A549 (cell line): ENCODE results near the gene VPS26A. TPM values are rescaled to one million over a fixed set of nuclear protein-coding genes. Genes with fewer than 3 reads are reported as not detected.

Experiments
- ATAC-seq, 2 experiments: fragments of 200-7000 bp in 1 of 2; fragments of >200 bp in 1 of 2; cut with Nextera tagmentation in 1 of 2; cut with Tn5 transposase in 1 of 2; 3 replicates each; pipeline versions ENCODE4 v1.8.0 to v1.9.1; 2018 to 2020; ENCODE audit warnings: mild to moderate bottlenecking in 1 of 2, moderate library complexity in 1 of 2
- CTCF ChIA-PET: fragments of 300-600 bp; sonication (Branson Sonifier 250); formaldehyde crosslinking; extraction: SDS; loops from one replicate; lab custom pipeline; 2021; ENCODE audit warnings: antibody characterized with exemption, inconsistent platforms; lab: Yijun Ruan, JAX
- POLR2A ChIA-PET: fragments of 350-600 bp; formaldehyde crosslinking; extraction: SDS; loops from one replicate; lab custom pipeline; 2021; ENCODE audit warnings: antibody characterized with exemption, inconsistent platforms; lab: Yijun Ruan, JAX
- DNase-seq, 2 experiments: peaks; one replicate each; pipeline versions ENCODE4 v3.0.0 to v3.0.0-alpha.2; 2011 to 2016; ENCODE audit warnings: low read depth in 1 of 2, low spot score in 1 of 2
- FAIRE-seq: peaks from 2 replicates; lab custom pipeline; 2011; peaks lifted over from hg19 to GRCh38; lab: Jason Lieb, UNC
- H3K27ac ChIP-seq, 2 experiments: fragments of >200 bp; sonication (Bioruptor Twin); formaldehyde crosslinking; 3 replicates each; pipeline ENCODE4 v1.5.1; 2016 to 2017
- H3K4me1 ChIP-seq: fragments of >200 bp; sonication (Bioruptor Twin); formaldehyde crosslinking; 3 replicates; pipeline ENCODE4 v1.6.1; 2016
- H3K4me2 ChIP-seq: fragments of >200 bp; sonication (Bioruptor Twin); formaldehyde crosslinking; 3 replicates; pipeline ENCODE4 v1.6.1; 2016
- H3K4me3 ChIP-seq: fragments of >200 bp; sonication (Bioruptor Twin); formaldehyde crosslinking; 3 replicates; pipeline ENCODE4 v1.5.1; 2016
- H3K9me3 ChIP-seq: fragments of >200 bp; sonication (Bioruptor Twin); formaldehyde crosslinking; 3 replicates; pipeline ENCODE4 v1.6.1; 2016
- BHLHE40 ChIP-seq: IDR thresholded peaks from 2 replicates; pipeline ENCODE4 v1.6.1; 2012; ENCODE audit warnings: low read depth, low read length, inconsistent platforms
- CBX2 ChIP-seq: fragments of 200-600 bp; sonication (generic); IDR thresholded peaks from 2 replicates; pipeline ENCODE4 v1.6.1; 2016; ENCODE audit warnings: low read depth, mild to moderate bottlenecking, borderline replicate concordance
- CTCF ChIP-seq: fragments of >200 bp; sonication (Bioruptor Twin); formaldehyde crosslinking; IDR thresholded peaks from 3 replicates; pipeline ENCODE4 v1.5.1; 2016
- EHF ChIP-seq: fragments of 250-450 bp; sonication (Bioruptor Pico); IDR thresholded peaks from 2 replicates; pipeline ENCODE4 v1.5.0; 2020; ENCODE audit warnings: mild to moderate bottlenecking
- EHMT2 ChIP-seq: fragments of 200-600 bp; sonication (generic); IDR thresholded peaks from 2 replicates; pipeline ENCODE4 v1.6.1; 2016; ENCODE audit warnings: antibody characterized with exemption, low read depth, mild to moderate bottlenecking, moderate library complexity
- EP300 ChIP-seq, 2 experiments: fragments of >200 bp; sonication (Bioruptor Twin); formaldehyde crosslinking; IDR thresholded peaks; 2 replicates in 1 of 2; 3 replicates in 1 of 2; pipeline ENCODE4 v1.6.1; 2016 to 2017
- ESRRA ChIP-seq: fragments of 150-350 bp; IDR thresholded peaks from 2 replicates; pipeline ENCODE4 v1.6.1; 2014; ENCODE audit warnings: mild to moderate bottlenecking, low read length, borderline replicate concordance
- HDAC2 ChIP-seq: fragments of 200-600 bp; sonication (generic); IDR thresholded peaks from 2 replicates; pipeline ENCODE4 v1.6.1; 2016
- HMGXB4 ChIP-seq: fragments of 250-450 bp; sonication (Bioruptor Pico); IDR thresholded peaks from 2 replicates; pipeline ENCODE4 v1.5.0; 2021; ENCODE audit warnings: mild to moderate bottlenecking, moderate library complexity, borderline replicate concordance
- HOXA7 ChIP-seq: fragments of 250-450 bp; sonication (Bioruptor Pico); IDR thresholded peaks from 2 replicates; pipeline ENCODE4 v1.5.0; 2020; ENCODE audit warnings: mild to moderate bottlenecking, moderate library complexity
- HOXB13 ChIP-seq: fragments of 250-450 bp; sonication (Bioruptor Pico); IDR thresholded peaks from 2 replicates; pipeline ENCODE4 v1.5.0; 2020; ENCODE audit warnings: low read depth, mild to moderate bottlenecking, moderate library complexity
- JUN ChIP-seq, 2 experiments: fragments of >200 bp; sonication (Bioruptor Twin); formaldehyde crosslinking; IDR thresholded peaks; 2 replicates in 1 of 2; 3 replicates in 1 of 2; pipeline ENCODE4 v1.6.1; 2016 to 2017
- JUNB ChIP-seq: fragments of >200 bp; sonication (Bioruptor Twin); formaldehyde crosslinking; IDR thresholded peaks from 2 replicates; pipeline ENCODE4 v1.6.1; 2016
- KDM5A ChIP-seq: fragments of 200-600 bp; sonication (generic); IDR thresholded peaks from 2 replicates; pipeline ENCODE4 v1.6.1; 2016; ENCODE audit warnings: antibody characterized with exemption, mild to moderate bottlenecking
- MAFK ChIP-seq: fragments of 450-650 bp; IDR thresholded peaks from 2 replicates; pipeline ENCODE4 v1.6.1; 2014; ENCODE audit not compliant: partially characterized antibody
- MAZ ChIP-seq: fragments of 150-350 bp; IDR thresholded peaks from 2 replicates; pipeline ENCODE4 v1.6.1; 2014; ENCODE audit warnings: antibody characterized with exemption, low read depth, low read length, borderline replicate concordance
- NFE2L2 ChIP-seq: fragments of 150-350 bp; conservative IDR thresholded peaks from 2 replicates; pipeline ENCODE4 v1.6.1; 2014; ENCODE audit warnings: low read length
- RARB ChIP-seq: fragments of 250-450 bp; sonication (Bioruptor Pico); IDR thresholded peaks from 2 replicates; pipeline ENCODE4 v1.8.0; 2021; ENCODE audit warnings: mild to moderate bottlenecking, moderate library complexity
- RFX5 ChIP-seq: fragments of 450-650 bp; IDR thresholded peaks from 2 replicates; pipeline ENCODE4 v1.7.1; 2014; ENCODE audit warnings: antibody characterized with exemption, mild to moderate bottlenecking, moderate library complexity
- RNF2 ChIP-seq: fragments of 200-600 bp; sonication (generic); IDR thresholded peaks from 2 replicates; pipeline ENCODE4 v1.6.1; 2016; ENCODE audit warnings: low read depth, mild to moderate bottlenecking, antibody characterized with exemption, moderate library complexity, borderline replicate concordance
- SREBF2 ChIP-seq: fragments of 450-650 bp; IDR thresholded peaks from 2 replicates; pipeline ENCODE4 v1.6.1; 2014; ENCODE audit warnings: mild to moderate bottlenecking, moderate library complexity
- TFCP2L1 ChIP-seq: fragments of 250-450 bp; sonication (Bioruptor Pico); IDR thresholded peaks from 2 replicates; pipeline ENCODE4 v1.5.0; 2021; ENCODE audit warnings: mild to moderate bottlenecking
- TP53 ChIP-seq: fragments of 250-450 bp; sonication (Bioruptor Pico); IDR thresholded peaks from 2 replicates; pipeline ENCODE4 v1.5.0; 2021; ENCODE audit warnings: mild to moderate bottlenecking, moderate library complexity
- USF2 ChIP-seq: fragments of 450-650 bp; IDR thresholded peaks from 2 replicates; pipeline ENCODE4 v1.6.1; 2014; ENCODE audit warnings: antibody characterized with exemption
- ZC3H11A ChIP-seq: fragments of 450-650 bp; IDR thresholded peaks from 2 replicates; pipeline ENCODE4 v1.6.1; 2014; ENCODE audit warnings: antibody characterized with exemption, mild to moderate bottlenecking
- ZFP36 ChIP-seq: fragments of 450-650 bp; IDR thresholded peaks from 2 replicates; pipeline ENCODE4 v1.6.1; 2014; ENCODE audit warnings: borderline replicate concordance; ENCODE audit not compliant: partially characterized antibody
- WGBS: methylation state at CpG from one replicate; pipeline ENCODE4 v1.1.6; 2017; ENCODE audit errors: missing lambda C conversion rate; 5-methylcytosine and 5-hydroxymethylcytosine counted together
- polyA plus RNA-seq, 4 experiments: library from polyadenylated mRNA; depleted of rRNA in 3 of 4; stranded (reverse); fragments of >200 nt; fragmentation: RNase III in 1 of 4; extraction: RNeasy Plus Mini Kit Qiagen cat#74134 plus additional on column Dnase treatment in 1 of 4; gene quantifications; 2 replicates in 3 of 4; 3 replicates in 1 of 4; pipeline ENCODE4 v1.2.3, GENCODE V29; 2011 to 2017
- TF ChIP-seq, protein P1 (sequence below): fragments of 200-600 bp; sonication (generic); IDR thresholded peaks from 2 replicates; pipeline ENCODE4 v1.6.1; 2016; ENCODE audit warnings: antibody characterized with exemption, mild to moderate bottlenecking, moderate library complexity
- TF ChIP-seq, protein P2 (sequence below): fragments of 150-350 bp; IDR thresholded peaks from 2 replicates; pipeline ENCODE4 v1.6.1; 2014; ENCODE audit warnings: low read depth, mild to moderate bottlenecking, low read length

Gene VPS26A
- polyA plus RNA-seq, 2 of the 4 experiments (the other 2 are of a cell fraction): 52.6 to 62.6 TPM

DNA sequence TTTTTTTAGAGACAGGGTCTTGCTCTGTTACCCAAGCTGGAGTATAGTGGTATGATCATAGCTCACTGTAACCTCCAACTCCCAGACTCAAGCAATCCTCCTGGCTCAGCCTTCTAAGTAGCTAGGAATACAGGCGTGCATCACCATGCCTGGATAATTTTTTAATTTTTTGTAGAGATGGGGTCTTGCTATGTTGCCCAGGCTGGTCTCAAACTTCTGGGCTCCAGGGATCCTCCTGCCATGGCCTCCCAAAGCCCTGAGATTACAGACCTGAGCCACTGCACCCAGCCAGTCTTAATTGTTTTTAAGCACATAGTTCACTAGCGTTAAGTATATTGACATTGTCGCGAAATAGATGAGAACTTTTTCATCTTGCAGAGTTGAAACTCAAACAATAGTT, 58.0 kb downstream of the VPS26A start:
- POLR2A ChIA-PET: no interaction called here
- peaks cover 6% of the 10 kb centered on the region; the same call in 2 of the 3 replicates for H3K4me1 ChIP-seq
- no peaks in the 10 kb centered on the region for H3K9me3 ChIP-seq
- H3K4me3 ChIP-seq: no peak overlapping the region
- ATAC-seq (no peak), FAIRE-seq (no peak), DNase-seq (no peak)
- CTCF ChIA-PET: no interaction called here
- H3K4me2 ChIP-seq: peak overlapping the region; percentile 93; the same call in 2 of the 3 replicates
- no peak for TF ChIP-seq KDM5A
- no peak for TF ChIP-seq BHLHE40
- TF ChIP-seq ZC3H11A: no peak
- TF ChIP-seq EP300 (IDR thresholded peaks at IDR 0.05): no peak
- TF ChIP-seq SREBF2: no peak
- TF ChIP-seq CTCF: no peak
- no peak for TF ChIP-seq JUNB
- no peak for TF ChIP-seq TFCP2L1
- TF ChIP-seq JUN (IDR thresholded peaks at IDR 0.05): no peak
- no peak for TF ChIP-seq RFX5
- TF ChIP-seq EHF: no peak
- TF ChIP-seq ESRRA: no peak
- TF ChIP-seq MAZ: no peak
- no peak for TF ChIP-seq EHMT2
- TF ChIP-seq NFE2L2: no peak
- TF ChIP-seq TP53 (CRISPR knock-in tag): no peak
- TF ChIP-seq MAFK: no peak
- TF ChIP-seq HMGXB4 (CRISPR knock-in tag): no peak
- H3K27ac ChIP-seq: no peak overlapping the region
- WGBS: 92% methylated on average over 4 of the region's 4 CpGs

GRCh38 chr10:69186524-69186923, 62.5 kb downstream of the VPS26A start:
- H3K4me3 ChIP-seq: no peak overlapping the region
- POLR2A ChIA-PET: no interaction called here
- H3K4me1 ChIP-seq: peaks cover 2% of the 10 kb centered on the region; the same call in 2 of the 3 replicates
- TF ChIP-seq HOXA7 (CRISPR knock-in tag): no peak
- TF ChIP-seq KDM5A: no peak
- no peak for TF ChIP-seq SREBF2
- no peak for TF ChIP-seq HOXB13 (CRISPR knock-in tag)
- TF ChIP-seq BHLHE40: no peak
- TF ChIP-seq RNF2: no peak
- no peak for TF ChIP-seq CBX2
- TF ChIP-seq RARB: no peak
- TF ChIP-seq, protein P1, sequence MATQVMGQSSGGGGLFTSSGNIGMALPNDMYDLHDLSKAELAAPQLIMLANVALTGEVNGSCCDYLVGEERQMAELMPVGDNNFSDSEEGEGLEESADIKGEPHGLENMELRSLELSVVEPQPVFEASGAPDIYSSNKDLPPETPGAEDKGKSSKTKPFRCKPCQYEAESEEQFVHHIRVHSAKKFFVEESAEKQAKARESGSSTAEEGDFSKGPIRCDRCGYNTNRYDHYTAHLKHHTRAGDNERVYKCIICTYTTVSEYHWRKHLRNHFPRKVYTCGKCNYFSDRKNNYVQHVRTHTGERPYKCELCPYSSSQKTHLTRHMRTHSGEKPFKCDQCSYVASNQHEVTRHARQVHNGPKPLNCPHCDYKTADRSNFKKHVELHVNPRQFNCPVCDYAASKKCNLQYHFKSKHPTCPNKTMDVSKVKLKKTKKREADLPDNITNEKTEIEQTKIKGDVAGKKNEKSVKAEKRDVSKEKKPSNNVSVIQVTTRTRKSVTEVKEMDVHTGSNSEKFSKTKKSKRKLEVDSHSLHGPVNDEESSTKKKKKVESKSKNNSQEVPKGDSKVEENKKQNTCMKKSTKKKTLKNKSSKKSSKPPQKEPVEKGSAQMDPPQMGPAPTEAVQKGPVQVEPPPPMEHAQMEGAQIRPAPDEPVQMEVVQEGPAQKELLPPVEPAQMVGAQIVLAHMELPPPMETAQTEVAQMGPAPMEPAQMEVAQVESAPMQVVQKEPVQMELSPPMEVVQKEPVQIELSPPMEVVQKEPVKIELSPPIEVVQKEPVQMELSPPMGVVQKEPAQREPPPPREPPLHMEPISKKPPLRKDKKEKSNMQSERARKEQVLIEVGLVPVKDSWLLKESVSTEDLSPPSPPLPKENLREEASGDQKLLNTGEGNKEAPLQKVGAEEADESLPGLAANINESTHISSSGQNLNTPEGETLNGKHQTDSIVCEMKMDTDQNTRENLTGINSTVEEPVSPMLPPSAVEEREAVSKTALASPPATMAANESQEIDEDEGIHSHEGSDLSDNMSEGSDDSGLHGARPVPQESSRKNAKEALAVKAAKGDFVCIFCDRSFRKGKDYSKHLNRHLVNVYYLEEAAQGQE: no peak
- TF ChIP-seq, protein P2, sequence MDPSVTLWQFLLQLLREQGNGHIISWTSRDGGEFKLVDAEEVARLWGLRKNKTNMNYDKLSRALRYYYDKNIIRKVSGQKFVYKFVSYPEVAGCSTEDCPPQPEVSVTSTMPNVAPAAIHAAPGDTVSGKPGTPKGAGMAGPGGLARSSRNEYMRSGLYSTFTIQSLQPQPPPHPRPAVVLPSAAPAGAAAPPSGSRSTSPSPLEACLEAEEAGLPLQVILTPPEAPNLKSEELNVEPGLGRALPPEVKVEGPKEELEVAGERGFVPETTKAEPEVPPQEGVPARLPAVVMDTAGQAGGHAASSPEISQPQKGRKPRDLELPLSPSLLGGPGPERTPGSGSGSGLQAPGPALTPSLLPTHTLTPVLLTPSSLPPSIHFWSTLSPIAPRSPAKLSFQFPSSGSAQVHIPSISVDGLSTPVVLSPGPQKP: no peak
- no peak for TF ChIP-seq HDAC2
- TF ChIP-seq CTCF: no peak
- TF ChIP-seq USF2: no peak
- TF ChIP-seq ZFP36: no peak

More at GRCh38 chr10:69186524-69186923, 62.5 kb downstream of the VPS26A start:
- DNase-seq (no peak), FAIRE-seq (no peak), ATAC-seq (no peak)
- Histone ChIP-seq H3K27ac (no peak overlapping the region), H3K9me3 (no peaks in the 10 kb centered on the region), H3K4me2 (no peak overlapping the region)
- WGBS: 80% methylated on average over 1 of the region's 1 CpG
- CTCF ChIA-PET: interaction anchor here (1.0 kb wide), 1 partner anchor 14 kb away, joined by 3 read pairs; no protein-coding TSS in a partner anchor
